ENCODE data around the gene SLFN11. TPM values are rescaled to one million over a fixed set of nuclear protein-coding genes. Genes with fewer than 3 reads are reported as not detected.

The SLFN11 gene
- total and polyA plus RNA-seq, 2 experiments from 2014 or later, result not detected

DNA sequence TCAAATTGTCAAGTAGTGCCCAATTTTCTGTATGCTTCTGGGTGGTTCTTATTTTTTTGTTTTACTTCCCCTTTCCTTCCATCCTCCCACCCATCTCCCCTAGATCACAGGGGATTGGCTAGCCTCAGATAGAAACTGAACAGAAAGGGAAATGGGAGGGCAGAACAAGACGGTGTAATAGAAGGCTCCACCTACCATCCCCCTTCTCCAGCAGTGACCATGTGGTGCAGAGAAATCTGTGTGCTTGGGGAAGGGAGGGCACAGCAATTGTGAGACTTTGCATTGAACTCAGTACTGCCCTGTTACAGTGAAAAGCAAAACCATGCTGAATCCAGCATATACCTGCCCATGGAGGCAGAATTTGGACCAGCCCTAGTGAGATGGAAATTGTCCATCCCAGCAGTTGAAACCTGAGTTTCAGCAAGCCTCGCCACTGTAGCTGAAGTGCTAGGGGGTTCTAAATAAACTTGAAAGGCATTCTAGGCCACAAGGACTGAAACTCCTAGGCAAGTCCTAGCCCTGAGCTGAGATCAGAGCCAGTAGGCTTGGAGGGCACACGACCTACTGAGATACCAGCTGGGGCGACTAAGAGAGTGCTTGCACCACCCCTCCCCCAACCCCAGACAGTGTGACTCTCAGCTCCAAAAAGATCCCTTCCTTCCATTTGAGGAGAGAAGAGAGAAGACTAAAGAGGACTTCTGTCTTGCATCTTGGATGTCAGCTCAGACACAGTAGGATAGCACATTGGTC lies 5.2 kb downstream of the SLFN11 start:
- Histone ChIP-seq H3F3A (replicated peaks; ENCODE audit: low read depth) (no peaks in the 10 kb centered on the region), H4K20me1 (replicated peaks; ENCODE audit: insufficient read depth) (no peaks in the 10 kb centered on the region), H3K4me2 (0 out of 2 replicates have a peak overlapping the region, but pooled peaks have one; percentile 11), H3K27me3 (ENCODE audit: insufficient read depth) (peaks cover 100% of the 10 kb centered on the region), H3K36me3 (ENCODE audit: insufficient read depth) (no peaks in the 10 kb centered on the region), H3K4me1 (ENCODE audit: insufficient read depth) (peaks cover 12% of the 10 kb centered on the region), H3K4me3 (no peak overlapping the region), H2AFZ (peak overlapping the region; percentile 61), H3K9me2 (ENCODE audit: insufficient read depth) (no peaks in the 10 kb centered on the region), H3K27ac (ENCODE audit: low read depth) (no peak overlapping the region), H3K79me2 (replicated peaks; ENCODE audit: insufficient read depth) (no peaks in the 10 kb centered on the region)
- TF ChIP-seq ETS1 (IDR thresholded peaks at IDR 0.05) (no peak), EZH2phosphoT487 (IDR thresholded peaks at IDR 0.05; ENCODE audit: unreplicated experiment) (no peak), CREB1 (CRISPR knock-in tag; IDR thresholded peaks at IDR 0.05; ENCODE audit: low read depth) (no peak), ZNF462 (CRISPR knock-in tag; IDR thresholded peaks at IDR 0.05) (no peak), POLR2AphosphoS5 (IDR thresholded peaks at IDR 0.05; ENCODE audit: low read depth) (no peak), ZNF331 (CRISPR knock-in tag; IDR thresholded peaks at IDR 0.05; ENCODE audit: low read depth) (no peak), NANOG (IDR thresholded peaks at IDR 0.05; ENCODE audit: borderline replicate concordance) (no peak), ZNF114 (CRISPR knock-in tag; IDR thresholded peaks at IDR 0.05) (no peak), EZH2 (IDR thresholded peaks at IDR 0.05; ENCODE audit: low read depth, unreplicated experiment) (no peak), JUNB (IDR thresholded peaks at IDR 0.05; ENCODE audit: unreplicated experiment) (no peak), STAT1 (IDR thresholded peaks at IDR 0.05; ENCODE audit: unreplicated experiment) (no peak)
- TF ChIP-seq, protein P1, sequence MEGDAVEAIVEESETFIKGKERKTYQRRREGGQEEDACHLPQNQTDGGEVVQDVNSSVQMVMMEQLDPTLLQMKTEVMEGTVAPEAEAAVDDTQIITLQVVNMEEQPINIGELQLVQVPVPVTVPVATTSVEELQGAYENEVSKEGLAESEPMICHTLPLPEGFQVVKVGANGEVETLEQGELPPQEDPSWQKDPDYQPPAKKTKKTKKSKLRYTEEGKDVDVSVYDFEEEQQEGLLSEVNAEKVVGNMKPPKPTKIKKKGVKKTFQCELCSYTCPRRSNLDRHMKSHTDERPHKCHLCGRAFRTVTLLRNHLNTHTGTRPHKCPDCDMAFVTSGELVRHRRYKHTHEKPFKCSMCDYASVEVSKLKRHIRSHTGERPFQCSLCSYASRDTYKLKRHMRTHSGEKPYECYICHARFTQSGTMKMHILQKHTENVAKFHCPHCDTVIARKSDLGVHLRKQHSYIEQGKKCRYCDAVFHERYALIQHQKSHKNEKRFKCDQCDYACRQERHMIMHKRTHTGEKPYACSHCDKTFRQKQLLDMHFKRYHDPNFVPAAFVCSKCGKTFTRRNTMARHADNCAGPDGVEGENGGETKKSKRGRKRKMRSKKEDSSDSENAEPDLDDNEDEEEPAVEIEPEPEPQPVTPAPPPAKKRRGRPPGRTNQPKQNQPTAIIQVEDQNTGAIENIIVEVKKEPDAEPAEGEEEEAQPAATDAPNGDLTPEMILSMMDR (conservative IDR thresholded peaks at IDR 0.05; ENCODE audit: low read depth in 2 of 2), result no peak
- TF ChIP-seq, protein P2, sequence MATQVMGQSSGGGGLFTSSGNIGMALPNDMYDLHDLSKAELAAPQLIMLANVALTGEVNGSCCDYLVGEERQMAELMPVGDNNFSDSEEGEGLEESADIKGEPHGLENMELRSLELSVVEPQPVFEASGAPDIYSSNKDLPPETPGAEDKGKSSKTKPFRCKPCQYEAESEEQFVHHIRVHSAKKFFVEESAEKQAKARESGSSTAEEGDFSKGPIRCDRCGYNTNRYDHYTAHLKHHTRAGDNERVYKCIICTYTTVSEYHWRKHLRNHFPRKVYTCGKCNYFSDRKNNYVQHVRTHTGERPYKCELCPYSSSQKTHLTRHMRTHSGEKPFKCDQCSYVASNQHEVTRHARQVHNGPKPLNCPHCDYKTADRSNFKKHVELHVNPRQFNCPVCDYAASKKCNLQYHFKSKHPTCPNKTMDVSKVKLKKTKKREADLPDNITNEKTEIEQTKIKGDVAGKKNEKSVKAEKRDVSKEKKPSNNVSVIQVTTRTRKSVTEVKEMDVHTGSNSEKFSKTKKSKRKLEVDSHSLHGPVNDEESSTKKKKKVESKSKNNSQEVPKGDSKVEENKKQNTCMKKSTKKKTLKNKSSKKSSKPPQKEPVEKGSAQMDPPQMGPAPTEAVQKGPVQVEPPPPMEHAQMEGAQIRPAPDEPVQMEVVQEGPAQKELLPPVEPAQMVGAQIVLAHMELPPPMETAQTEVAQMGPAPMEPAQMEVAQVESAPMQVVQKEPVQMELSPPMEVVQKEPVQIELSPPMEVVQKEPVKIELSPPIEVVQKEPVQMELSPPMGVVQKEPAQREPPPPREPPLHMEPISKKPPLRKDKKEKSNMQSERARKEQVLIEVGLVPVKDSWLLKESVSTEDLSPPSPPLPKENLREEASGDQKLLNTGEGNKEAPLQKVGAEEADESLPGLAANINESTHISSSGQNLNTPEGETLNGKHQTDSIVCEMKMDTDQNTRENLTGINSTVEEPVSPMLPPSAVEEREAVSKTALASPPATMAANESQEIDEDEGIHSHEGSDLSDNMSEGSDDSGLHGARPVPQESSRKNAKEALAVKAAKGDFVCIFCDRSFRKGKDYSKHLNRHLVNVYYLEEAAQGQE (IDR thresholded peaks at IDR 0.05; ENCODE audit: unreplicated experiment), result no peak
- ATAC-seq (peak; percentile 89), DNase-seq (ENCODE audit: low spot score) (peak; percentile 41)
- Mint-ChIP-seq H3K4me3 (no peak overlapping the region), H3K4me1 (peaks cover 11% of the 10 kb centered on the region), H3K9me3 (peaks cover 5% of the 10 kb centered on the region; the same call in 1 of the 3 replicates), H3K27me3 (ENCODE audit: insufficient read depth, low read depth, poor library complexity) (peaks cover 33% of the 10 kb centered on the region), H3K36me3 (ENCODE audit: low read depth) (no peaks in the 10 kb centered on the region; the same call in 2 of the 3 replicates), H3K27ac (no peak overlapping the region)

Data from GM23338 (cell line).